ENCODE measurements around the gene KLK8.

- TF ChIP-seq CTCF (conservative IDR thresholded peaks at IDR 0.05) (no peak), EZH2 (IDR thresholded peaks at IDR 0.05; ENCODE audit: low read depth) (no peak)
These were observed 24.6 kb upstream of the KLK8 start for GRCh38 chr19:51025809-51026553.
